ENCODE results near the gene KLK2. TPM values are rescaled to one million over a fixed set of nuclear protein-coding genes. Genes with fewer than 3 reads are reported as not detected.

Gene KLK2
- total and polyA plus RNA-seq, 2 donors from 2014 or later = not detected

GRCh38 chr19:50890422-50891252, 17.4 kb downstream of the KLK2 start:
- DNase-seq = no peak
- no peak overlapping the region for H3K4me3 ChIP-seq (ENCODE audit: low read length in 3 of 3)

GRCh38 chr19:50891253-50891625, 18.0 kb downstream of the KLK2 start:
- intact Hi-C loops (cut with DNase I) = no loop called here
- FAIRE-seq = no peak
- no peaks in the 10 kb centered on the region for H3K27me3 ChIP-seq (ENCODE audit: control insufficient read depth, insufficient read depth, low read length)

More at GRCh38 chr19:50890422-50891252, 17.4 kb downstream of the KLK2 start:
- H3K36me3 ChIP-seq (ENCODE audit: control insufficient read depth in 2 of 3, insufficient read depth in 3 of 3, low read length in 3 of 3) = no peaks in the 10 kb centered on the region
- H3K27me3 ChIP-seq (ENCODE audit: control insufficient read depth, insufficient read depth, low read length) = no peaks in the 10 kb centered on the region
- H3K9ac ChIP-seq (ENCODE audit: low read length in 3 of 3) = no peak overlapping the region
- intact Hi-C loops (cut with DNase I) = no loop called here
- H3K27ac ChIP-seq (ENCODE audit: low read depth in 2 of 2, low read length in 2 of 2) = no peak overlapping the region
- no peak for FAIRE-seq
- H3K4me1 ChIP-seq (ENCODE audit: control insufficient read depth in 2 of 3, insufficient read depth in 2 of 3, low read depth in 1 of 3, low read length in 3 of 3) = no peaks in the 10 kb centered on the region
- H3K9me3 ChIP-seq (ENCODE audit: control insufficient read depth in 2 of 3, insufficient read depth in 1 of 3, low read length in 3 of 3) = peaks cover 0 to 4% (median 0%) of the 10 kb centered on the region in 3 donors
- no peak for TF ChIP-seq CTCF (IDR thresholded peaks at IDR 0.05; ENCODE audit: borderline replicate concordance, extremely low read depth, insufficient read depth)

GRCh38 chr19:50893047-50893736, 20.0 kb downstream of the KLK2 start:
- Histone ChIP-seq H3K4me1 (ENCODE audit: control insufficient read depth in 2 of 3, insufficient read depth in 2 of 3, low read depth in 1 of 3, low read length in 3 of 3) (no peaks in the 10 kb centered on the region), H3K9ac (ENCODE audit: low read length in 3 of 3) (no peak overlapping the region), H3K27me3 (ENCODE audit: control insufficient read depth, insufficient read depth, low read length) (no peaks in the 10 kb centered on the region), H3K4me3 (ENCODE audit: low read length in 3 of 3) (no peak overlapping the region), H3K36me3 (ENCODE audit: control insufficient read depth in 2 of 3, insufficient read depth in 3 of 3, low read length in 3 of 3) (no peaks in the 10 kb centered on the region), H3K9me3 (ENCODE audit: control insufficient read depth in 2 of 3, insufficient read depth in 1 of 3, low read length in 3 of 3) (peaks cover 0 to 4% (median 0%) of the 10 kb centered on the region in 3 donors), H3K27ac (ENCODE audit: low read depth in 2 of 2, low read length in 2 of 2) (no peak overlapping the region)
- intact Hi-C loops (cut with DNase I) = no loop called here
- FAIRE-seq (no peak), DNase-seq (no peak)
- TF ChIP-seq CTCF (IDR thresholded peaks at IDR 0.05; ENCODE audit: borderline replicate concordance, extremely low read depth, insufficient read depth) = no peak

More at GRCh38 chr19:50891253-50891625, 18.0 kb downstream of the KLK2 start:
- Histone ChIP-seq H3K4me1 (ENCODE audit: control insufficient read depth in 2 of 3, insufficient read depth in 2 of 3, low read depth in 1 of 3, low read length in 3 of 3) (no peaks in the 10 kb centered on the region), H3K9ac (ENCODE audit: low read length in 3 of 3) (no peak overlapping the region), H3K36me3 (ENCODE audit: control insufficient read depth in 2 of 3, insufficient read depth in 3 of 3, low read length in 3 of 3) (no peaks in the 10 kb centered on the region), H3K9me3 (ENCODE audit: control insufficient read depth in 2 of 3, insufficient read depth in 1 of 3, low read length in 3 of 3) (peaks cover 0 to 4% (median 0%) of the 10 kb centered on the region in 3 donors), H3K4me3 (ENCODE audit: low read length in 3 of 3) (no peak overlapping the region), H3K27ac (ENCODE audit: low read depth in 2 of 2, low read length in 2 of 2) (no peak overlapping the region)
- TF ChIP-seq CTCF (IDR thresholded peaks at IDR 0.05; ENCODE audit: borderline replicate concordance, extremely low read depth, insufficient read depth) = no peak
- no peak for DNase-seq

Data from kidney (tissue), 14 donors.